Activated B cell treated with CpG ODN at 0.5 μM for 24 hours (primary cell): Measurements from ENCODE around the gene CFHR5. TPM values are rescaled to one million over a fixed set of nuclear protein-coding genes. Genes with fewer than 3 reads are reported as not detected.
"Not testable (repeated sequence)": the region's sequence is repeated elsewhere in the genome, so short reads cannot be mapped to it uniquely, and the experiment has no call there.

Source experiments
- ATAC-seq: fragments of 200-7000 bp; cut with Tn5 transposase; one replicate; pipeline ENCODE4 v1.10.0; 2021; ENCODE audit warnings: low read depth, mild to moderate bottlenecking, moderate library complexity
- CTCF ChIA-PET: fragments of 350-600 bp; sonication (Branson Sonifier 250); formaldehyde crosslinking; loops from one replicate; lab custom pipeline; 2021; ENCODE audit warnings: antibody characterized with exemption; lab: Charles Lee
- POLR2A ChIA-PET: fragments of 350-600 bp; sonication (Branson Sonifier 250); formaldehyde crosslinking; loops from one replicate; lab custom pipeline; 2021; ENCODE audit warnings: antibody characterized with exemption; lab: Charles Lee
- DNase-seq: peaks from one replicate; pipeline ENCODE4 v3.0.0; 2022
- H3K27ac Mint-ChIP-seq: one replicate; pipeline ENCODE4 v1.8.0; 2020; ENCODE audit warnings: mixed read lengths
- H3K27me3 Mint-ChIP-seq: one replicate; pipeline ENCODE4 v1.8.0; 2021; ENCODE audit warnings: mixed read lengths
- H3K36me3 Mint-ChIP-seq: one replicate; pipeline ENCODE4 v1.8.0; 2021; ENCODE audit warnings: low read depth, mixed read lengths
- H3K4me1 Mint-ChIP-seq: one replicate; pipeline ENCODE4 v1.8.0; 2021; ENCODE audit warnings: mixed read lengths
- H3K4me3 Mint-ChIP-seq: one replicate; pipeline ENCODE4 v1.8.0; 2020; ENCODE audit warnings: mild to moderate bottlenecking, mixed read lengths
- H3K9me3 Mint-ChIP-seq: one replicate; pipeline ENCODE4 v1.8.0; 2020; ENCODE audit warnings: mixed read lengths
- intact Hi-C: fragments of 100-400 bp; cut with micrococcal nuclease; formaldehyde crosslinking; loops from one replicate; pipeline ENCODE4 v1.15.1; 2024
- total RNA-seq: library from RNA; stranded (reverse); gene quantifications from 2 replicates; pipeline ENCODE4 v1.2.3, GENCODE V29; 2022
- TF ChIP-seq, protein P1 (sequence below): fragments of 200-600 bp; IDR thresholded peaks from one replicate; pipeline ENCODE4 v1.8.0; 2022; ENCODE audit warnings: antibody characterized with exemption, mild to moderate bottlenecking

Gene CFHR5
- total RNA-seq, 1 donor from 2014 or later: not detected

DNA sequence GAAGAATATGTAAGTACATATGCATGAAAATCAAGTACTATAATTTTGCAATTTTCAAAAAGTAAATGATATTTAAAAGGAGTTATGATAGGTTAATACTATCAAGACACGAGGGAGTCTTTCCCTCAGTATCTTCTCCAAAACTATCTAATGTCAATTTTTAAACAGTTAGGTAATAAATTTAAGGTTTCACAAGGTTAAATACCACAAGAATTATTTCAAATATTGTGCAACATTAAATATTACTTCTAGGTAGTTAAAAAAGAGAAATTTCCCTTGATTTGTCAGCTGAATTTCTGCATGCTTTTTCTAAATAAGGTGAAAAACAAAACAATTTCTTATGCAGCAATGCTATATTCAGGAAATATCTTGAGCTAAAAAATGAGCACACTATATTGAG is 3.5 kb downstream of the CFHR5 start:
- POLR2A ChIA-PET: no interaction called here
- DNase-seq (no peak), ATAC-seq (no peak)
- intact Hi-C loops: no loop called here
- CTCF ChIA-PET: no interaction called here
- TF ChIP-seq, protein P1, sequence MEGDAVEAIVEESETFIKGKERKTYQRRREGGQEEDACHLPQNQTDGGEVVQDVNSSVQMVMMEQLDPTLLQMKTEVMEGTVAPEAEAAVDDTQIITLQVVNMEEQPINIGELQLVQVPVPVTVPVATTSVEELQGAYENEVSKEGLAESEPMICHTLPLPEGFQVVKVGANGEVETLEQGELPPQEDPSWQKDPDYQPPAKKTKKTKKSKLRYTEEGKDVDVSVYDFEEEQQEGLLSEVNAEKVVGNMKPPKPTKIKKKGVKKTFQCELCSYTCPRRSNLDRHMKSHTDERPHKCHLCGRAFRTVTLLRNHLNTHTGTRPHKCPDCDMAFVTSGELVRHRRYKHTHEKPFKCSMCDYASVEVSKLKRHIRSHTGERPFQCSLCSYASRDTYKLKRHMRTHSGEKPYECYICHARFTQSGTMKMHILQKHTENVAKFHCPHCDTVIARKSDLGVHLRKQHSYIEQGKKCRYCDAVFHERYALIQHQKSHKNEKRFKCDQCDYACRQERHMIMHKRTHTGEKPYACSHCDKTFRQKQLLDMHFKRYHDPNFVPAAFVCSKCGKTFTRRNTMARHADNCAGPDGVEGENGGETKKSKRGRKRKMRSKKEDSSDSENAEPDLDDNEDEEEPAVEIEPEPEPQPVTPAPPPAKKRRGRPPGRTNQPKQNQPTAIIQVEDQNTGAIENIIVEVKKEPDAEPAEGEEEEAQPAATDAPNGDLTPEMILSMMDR: no peak
- Mint-ChIP-seq H3K4me3 (no peak overlapping the region), H3K27ac (no peak overlapping the region), H3K27me3 (no peaks in the 10 kb centered on the region), H3K36me3 (no peaks in the 10 kb centered on the region), H3K4me1 (no peaks in the 10 kb centered on the region), H3K9me3 (no peaks in the 10 kb centered on the region)

DNA sequence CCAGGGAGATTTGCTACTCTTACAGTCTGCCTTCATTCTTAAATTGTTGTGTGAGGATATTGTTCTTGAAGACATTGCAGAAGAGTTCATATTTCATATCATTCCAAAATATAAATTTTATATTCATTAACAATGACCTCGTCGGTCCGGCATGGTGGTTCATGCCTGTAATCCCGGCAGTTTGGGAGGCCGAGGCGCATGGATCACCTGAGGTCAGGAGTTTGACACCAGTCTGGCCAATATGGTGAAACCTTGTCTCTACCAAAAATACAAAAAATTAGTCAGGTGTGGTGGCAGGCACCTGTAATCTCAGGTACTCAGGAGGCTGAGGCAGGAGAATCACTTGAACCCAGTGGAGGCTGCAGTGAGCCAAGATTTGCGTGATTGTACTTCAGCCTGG is 4.9 kb downstream of the CFHR5 start:
- H3K4me1 Mint-ChIP-seq, H3K9me3 Mint-ChIP-seq, ATAC-seq, H3K27me3 Mint-ChIP-seq, POLR2A ChIA-PET, H3K27ac Mint-ChIP-seq, H3K36me3 Mint-ChIP-seq, intact Hi-C loops, DNase-seq, H3K4me3 Mint-ChIP-seq, CTCF ChIA-PET: not testable (repeated sequence)

DNA sequence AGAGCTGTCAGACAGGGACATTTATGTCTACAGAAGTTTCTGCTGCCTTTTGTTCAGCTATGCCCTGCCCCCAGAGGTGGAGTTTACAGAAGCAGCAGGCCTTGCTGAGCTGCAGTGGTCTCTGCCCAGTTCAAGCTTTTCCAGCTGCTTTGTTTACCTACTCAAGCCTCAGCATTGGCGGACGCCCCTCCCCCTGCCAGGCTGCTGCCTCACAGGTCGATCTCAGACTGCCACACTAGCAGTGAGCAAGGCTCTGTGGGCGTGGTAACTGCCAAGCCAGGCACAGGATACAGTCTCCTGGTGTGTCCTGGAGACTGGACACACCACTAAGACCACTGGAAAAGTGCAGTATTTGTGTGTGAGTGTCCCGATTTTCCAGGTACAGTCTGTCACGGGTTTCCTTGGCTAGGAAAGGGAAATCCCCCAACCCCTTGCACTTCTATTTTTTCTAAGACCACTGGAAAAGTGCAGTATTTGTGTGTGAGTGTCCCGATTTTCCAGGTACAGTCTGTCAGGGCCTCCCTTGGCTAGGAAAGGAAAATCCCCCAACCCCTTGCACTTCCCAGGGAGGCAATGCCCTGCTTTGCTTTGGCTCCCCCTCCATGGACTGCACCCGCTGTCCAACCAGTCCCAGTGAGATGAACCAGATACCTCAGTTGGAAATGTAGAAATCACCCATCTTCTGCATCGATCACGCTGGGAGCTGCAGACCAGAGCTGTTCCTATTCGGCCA is 14.7 kb downstream of the CFHR5 start:
- H3K4me3 Mint-ChIP-seq, CTCF ChIA-PET, intact Hi-C loops, POLR2A ChIA-PET, DNase-seq, ATAC-seq, H3K4me1 Mint-ChIP-seq, H3K9me3 Mint-ChIP-seq, H3K27ac Mint-ChIP-seq, H3K36me3 Mint-ChIP-seq, H3K27me3 Mint-ChIP-seq: not testable (repeated sequence)

DNA sequence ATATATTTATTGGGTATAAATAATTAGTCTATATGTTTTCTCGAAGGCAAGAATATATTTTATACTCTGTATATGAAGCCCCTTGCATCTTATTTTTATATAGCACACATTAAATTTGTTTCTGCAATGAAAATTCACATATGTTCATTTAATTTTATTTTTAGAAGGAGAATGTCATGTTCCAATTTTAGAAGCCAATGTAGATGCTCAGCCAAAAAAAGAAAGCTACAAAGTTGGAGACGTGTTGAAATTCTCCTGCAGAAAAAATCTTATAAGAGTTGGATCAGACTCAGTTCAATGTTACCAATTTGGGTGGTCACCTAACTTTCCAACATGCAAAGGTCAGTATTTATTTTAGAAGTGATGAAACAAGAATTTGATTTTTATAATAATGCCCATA is 16.6 kb downstream of the CFHR5 start:
- intact Hi-C loops: no loop called here
- no peak overlapping the region for H3K4me3 Mint-ChIP-seq
- no peak for DNase-seq
- ATAC-seq: no peak
- CTCF ChIA-PET: no interaction called here
- H3K9me3 Mint-ChIP-seq: no peaks in the 10 kb centered on the region
- POLR2A ChIA-PET: no interaction called here
- H3K27me3 Mint-ChIP-seq: no peaks in the 10 kb centered on the region
- no peaks in the 10 kb centered on the region for H3K4me1 Mint-ChIP-seq
- no peak overlapping the region for H3K27ac Mint-ChIP-seq
- no peaks in the 10 kb centered on the region for H3K36me3 Mint-ChIP-seq
- TF ChIP-seq, protein P1: no peak

GRCh38 chr1:196997423-196997822 is 20.1 kb downstream of the CFHR5 start:
- no peaks in the 10 kb centered on the region for H3K9me3 Mint-ChIP-seq
- DNase-seq (no peak), ATAC-seq (no peak)
- ChIA-PET CTCF (no interaction called here), POLR2A (no interaction called here)
- TF ChIP-seq, protein P1: no peak
- no peaks in the 10 kb centered on the region for H3K36me3 Mint-ChIP-seq
- H3K4me1 Mint-ChIP-seq: no peaks in the 10 kb centered on the region
- H3K27ac Mint-ChIP-seq: no peak overlapping the region
- intact Hi-C loops: no loop called here
- H3K27me3 Mint-ChIP-seq: no peaks in the 10 kb centered on the region
- no peak overlapping the region for H3K4me3 Mint-ChIP-seq

DNA sequence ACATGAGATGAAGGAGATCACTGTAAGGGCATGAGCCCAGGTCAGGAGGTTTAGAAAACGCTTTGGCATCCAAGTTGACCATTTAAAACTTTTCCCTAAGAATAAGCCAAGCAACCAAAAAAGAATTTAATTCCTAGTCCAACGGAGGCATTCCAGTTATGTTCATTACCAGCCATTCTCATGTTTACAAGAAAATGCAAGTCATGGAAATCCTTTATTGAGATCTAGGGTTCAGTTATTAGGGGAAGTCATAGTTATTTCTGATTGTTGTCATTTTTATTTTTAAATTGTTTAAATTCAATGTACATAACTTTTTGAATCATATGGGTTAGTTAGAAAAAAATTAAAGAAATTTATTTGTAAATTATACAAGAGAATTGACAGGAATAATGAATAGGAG is 24.5 kb downstream of the CFHR5 start:
- ChIA-PET CTCF (no interaction called here), POLR2A (no interaction called here)
- no peaks in the 10 kb centered on the region for H3K4me1 Mint-ChIP-seq
- H3K27me3 Mint-ChIP-seq: no peaks in the 10 kb centered on the region
- no peak overlapping the region for H3K4me3 Mint-ChIP-seq
- DNase-seq (no peak), ATAC-seq (no peak)
- intact Hi-C loops: no loop called here
- TF ChIP-seq, protein P1: no peak
- H3K36me3 Mint-ChIP-seq: no peaks in the 10 kb centered on the region
- no peak overlapping the region for H3K27ac Mint-ChIP-seq
- no peaks in the 10 kb centered on the region for H3K9me3 Mint-ChIP-seq
